GM12875 (cell line): ENCODE results near the gene NR1D1.

Source experiments
- H3K4me3 ChIP-seq: one replicate; pipeline ENCODE4 v1.5.1; 2011; ENCODE audit warnings: low read depth, low read length, control low read depth
- TF ChIP-seq, protein P1 (sequence below): IDR thresholded peaks from 2 replicates; pipeline ENCODE4 v1.5.1; 2011; ENCODE audit warnings: low read depth, mild to moderate bottlenecking, control low read depth, inconsistent platforms, low read length, moderate library complexity, borderline replicate concordance; ENCODE audit not compliant: insufficient read depth

Gene NR1D1

GRCh38 chr17:40056379-40057015 lies 43.9 kb downstream of the NR1D1 start:
- TF ChIP-seq, protein P1, sequence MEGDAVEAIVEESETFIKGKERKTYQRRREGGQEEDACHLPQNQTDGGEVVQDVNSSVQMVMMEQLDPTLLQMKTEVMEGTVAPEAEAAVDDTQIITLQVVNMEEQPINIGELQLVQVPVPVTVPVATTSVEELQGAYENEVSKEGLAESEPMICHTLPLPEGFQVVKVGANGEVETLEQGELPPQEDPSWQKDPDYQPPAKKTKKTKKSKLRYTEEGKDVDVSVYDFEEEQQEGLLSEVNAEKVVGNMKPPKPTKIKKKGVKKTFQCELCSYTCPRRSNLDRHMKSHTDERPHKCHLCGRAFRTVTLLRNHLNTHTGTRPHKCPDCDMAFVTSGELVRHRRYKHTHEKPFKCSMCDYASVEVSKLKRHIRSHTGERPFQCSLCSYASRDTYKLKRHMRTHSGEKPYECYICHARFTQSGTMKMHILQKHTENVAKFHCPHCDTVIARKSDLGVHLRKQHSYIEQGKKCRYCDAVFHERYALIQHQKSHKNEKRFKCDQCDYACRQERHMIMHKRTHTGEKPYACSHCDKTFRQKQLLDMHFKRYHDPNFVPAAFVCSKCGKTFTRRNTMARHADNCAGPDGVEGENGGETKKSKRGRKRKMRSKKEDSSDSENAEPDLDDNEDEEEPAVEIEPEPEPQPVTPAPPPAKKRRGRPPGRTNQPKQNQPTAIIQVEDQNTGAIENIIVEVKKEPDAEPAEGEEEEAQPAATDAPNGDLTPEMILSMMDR: no peak
- no peak overlapping the region for H3K4me3 ChIP-seq
